Endothelial cell of umbilical vein (primary cell): ENCODE data around the gene ZNF366. TPM values are rescaled to one million over a fixed set of nuclear protein-coding genes. Genes with fewer than 3 reads are reported as not detected.

Experiments used
- BruUV-seq: library from RNA; stranded (reverse); fragments of 400-500 nt; replicated peaks from 2 replicates; lab custom pipeline; 2021; lab: Mats Ljungman, UMichigan
- CTCF ChIA-PET: fragments of 300-600, 350-600 bp; sonication (Branson Sonifier 250); formaldehyde crosslinking; loops from one replicate; lab custom pipeline; 2021; ENCODE audit warnings: antibody characterized with exemption, inconsistent platforms; lab: Charles Lee
- POLR2A ChIA-PET: fragments of 300-600, 350-600 bp; sonication (Branson Sonifier 250); formaldehyde crosslinking; loops from one replicate; lab custom pipeline; 2021; ENCODE audit warnings: antibody characterized with exemption, inconsistent platforms; lab: Charles Lee
- DNase-seq: peaks from one replicate; pipeline ENCODE4 v3.0.0-alpha.2; 2011; ENCODE audit warnings: low read depth, low spot score
- FAIRE-seq: peaks from 2 replicates; lab custom pipeline; 2011; peaks lifted over from hg19 to GRCh38; lab: Jason Lieb, UNC
- H2AFZ ChIP-seq: 2 replicates; pipeline ENCODE4 v1.6.0; 2012; ENCODE audit warnings: low read depth, low read length, control low read depth, inconsistent platforms
- H3K27ac ChIP-seq: 2 replicates; pipeline ENCODE4 v1.5.1; 2011; ENCODE audit warnings: low read depth, mild to moderate bottlenecking, control low read depth, low read length, moderate library complexity; ENCODE audit not compliant: insufficient read depth
- H3K27me3 ChIP-seq, 2 experiments: 2 replicates each; pipeline versions ENCODE4 v1.6.0 to v1.6.1; 2011; ENCODE audit warnings: low read length in 2 of 2, mixed read lengths in 1 of 2; ENCODE audit not compliant: control insufficient read depth in 2 of 2, insufficient read depth in 2 of 2
- H3K36me3 ChIP-seq, 2 experiments: 2 replicates in 1 of 2; 3 replicates in 1 of 2; pipeline ENCODE4 v1.5.1; 2011; ENCODE audit warnings: low read length in 2 of 2, mild to moderate bottlenecking in 1 of 2, moderate library complexity in 1 of 2; ENCODE audit not compliant: control insufficient read depth in 2 of 2, insufficient read depth in 2 of 2; ENCODE audit errors: extremely low read depth in 1 of 2
- H3K4me1 ChIP-seq: 3 replicates; pipeline ENCODE4 v1.5.1; 2011; ENCODE audit warnings: mild to moderate bottlenecking, low read length; ENCODE audit not compliant: control insufficient read depth, insufficient read depth; ENCODE audit errors: extremely low read depth
- H3K4me2 ChIP-seq: 2 replicates; pipeline ENCODE4 v1.6.1; 2011; ENCODE audit warnings: low read length, control low read depth, mixed read lengths; ENCODE audit not compliant: insufficient read depth
- H3K4me3 ChIP-seq, 3 experiments: fragments of 200-600 bp in 1 of 3; sonication (generic), shearing (Covaris generic) in 1 of 3; replicated peaks in 1 of 3; 2 replicates each; pipeline ENCODE4 v1.5.1; 2011 to 2016; ENCODE audit warnings: control low read depth in 3 of 3, low read length in 3 of 3, mild to moderate bottlenecking in 2 of 3, inconsistent platforms in 1 of 3, low read depth in 1 of 3, moderate library complexity in 1 of 3; ENCODE audit not compliant: insufficient read depth in 1 of 3
- H3K79me2 ChIP-seq: 2 replicates; pipeline ENCODE4 v1.6.0; 2012; ENCODE audit warnings: low read length, inconsistent platforms; ENCODE audit not compliant: control insufficient read depth, insufficient read depth
- H3K9ac ChIP-seq: replicated peaks from 2 replicates; pipeline ENCODE3; 2011; ENCODE audit warnings: low read length, control low read depth; ENCODE audit not compliant: insufficient read depth; ENCODE audit errors: extremely low read depth
- H3K9me1 ChIP-seq: replicated peaks from 3 replicates; pipeline ENCODE4 v1.6.0; 2011; ENCODE audit warnings: mild to moderate bottlenecking, low read length; ENCODE audit not compliant: control insufficient read depth, insufficient read depth; ENCODE audit errors: extremely low read depth
- H3K9me3 ChIP-seq: replicated peaks from 2 replicates; pipeline ENCODE4 v1.5.1; 2012; ENCODE audit warnings: low read length, inconsistent platforms; ENCODE audit not compliant: control insufficient read depth, insufficient read depth
- H4K20me1 ChIP-seq: replicated peaks from 2 replicates; pipeline ENCODE3; 2011; ENCODE audit warnings: mild to moderate bottlenecking, low read length; ENCODE audit not compliant: control insufficient read depth, insufficient read depth; ENCODE audit errors: extremely low read depth
- CTCF ChIP-seq, 2 donors: IDR thresholded peaks; 1 replicate in 1 of 2; 2 replicates in 1 of 2; pipeline ENCODE4 v1.5.1; 2011; ENCODE audit warnings: low read length in 2 of 2, mild to moderate bottlenecking in 2 of 2, moderate library complexity in 2 of 2, control low read depth in 1 of 2, inconsistent platforms in 1 of 2, low read depth in 1 of 2; ENCODE audit not compliant: insufficient read depth in 1 of 2; ENCODE audit errors: extremely low read depth in 1 of 2
- FOS ChIP-seq: IDR thresholded peaks from 2 replicates; pipeline ENCODE4 v1.6.1; 2011; ENCODE audit warnings: mild to moderate bottlenecking, low read length, moderate library complexity, borderline replicate concordance; ENCODE audit not compliant: insufficient read depth
- GATA2 ChIP-seq: IDR thresholded peaks from 2 replicates; pipeline ENCODE4 v1.7.0; 2011; ENCODE audit warnings: low read depth, mild to moderate bottlenecking, moderate library complexity, mixed read lengths, low read length; ENCODE audit not compliant: insufficient read length, insufficient read depth
- JUN ChIP-seq: IDR thresholded peaks from 2 replicates; pipeline ENCODE4 v1.6.1; 2011; ENCODE audit warnings: borderline replicate concordance, low read depth; ENCODE audit not compliant: insufficient read length, insufficient read depth
- MYC ChIP-seq: IDR thresholded peaks from one replicate; pipeline ENCODE4 v1.6.1; 2011; ENCODE audit warnings: mild to moderate bottlenecking, low read depth, low read length
- POLR2A ChIP-seq: IDR thresholded peaks from 2 replicates; pipeline ENCODE4 v1.6.1; 2012; ENCODE audit warnings: low read depth, mild to moderate bottlenecking, control low read depth, low read length
- POLR2AphosphoS5 ChIP-seq: IDR thresholded peaks from 2 replicates; pipeline ENCODE4 v1.6.1; 2012; ENCODE audit warnings: low read depth, mild to moderate bottlenecking, control low read depth, low read length, moderate library complexity; ENCODE audit not compliant: insufficient read depth
- dilution Hi-C: fragments of 300-500 bp; cut with MboI; formaldehyde crosslinking; loops from one replicate; pipeline ENCODE4 v1.15.0; 2019; ENCODE audit warnings: low sequenced_read_pairs; ENCODE audit not compliant: extremely low pct_ligation_motif_present
- intact Hi-C: fragments of 100-400 bp; cut with micrococcal nuclease; formaldehyde crosslinking; loops from one replicate; pipeline ENCODE4 v1.10.0; 2022
- polyA plus RNA-seq, 4 experiments: library from polyadenylated mRNA; depleted of rRNA in 3 of 4; stranded (reverse) in 3 of 4; unstranded in 1 of 4; fragments of >200 nt; gene quantifications; 2 replicates each; pipeline versions ENCODE4 v1.2.1 to v1.2.3, GENCODE V29; 2011 to 2012; ENCODE audit warnings: missing spikeins in 1 of 4
- total RNA-seq: library from RNA; stranded (reverse); gene quantifications from 2 replicates; pipeline ENCODE4 v1.2.3, GENCODE V29; 2021

ZNF366 gene
- total and polyA plus RNA-seq, 2 donors (not counting 3 experiments of a cell fraction or from before 2014, with no cell fraction given): 1.3 to 4.1 TPM

DNA sequence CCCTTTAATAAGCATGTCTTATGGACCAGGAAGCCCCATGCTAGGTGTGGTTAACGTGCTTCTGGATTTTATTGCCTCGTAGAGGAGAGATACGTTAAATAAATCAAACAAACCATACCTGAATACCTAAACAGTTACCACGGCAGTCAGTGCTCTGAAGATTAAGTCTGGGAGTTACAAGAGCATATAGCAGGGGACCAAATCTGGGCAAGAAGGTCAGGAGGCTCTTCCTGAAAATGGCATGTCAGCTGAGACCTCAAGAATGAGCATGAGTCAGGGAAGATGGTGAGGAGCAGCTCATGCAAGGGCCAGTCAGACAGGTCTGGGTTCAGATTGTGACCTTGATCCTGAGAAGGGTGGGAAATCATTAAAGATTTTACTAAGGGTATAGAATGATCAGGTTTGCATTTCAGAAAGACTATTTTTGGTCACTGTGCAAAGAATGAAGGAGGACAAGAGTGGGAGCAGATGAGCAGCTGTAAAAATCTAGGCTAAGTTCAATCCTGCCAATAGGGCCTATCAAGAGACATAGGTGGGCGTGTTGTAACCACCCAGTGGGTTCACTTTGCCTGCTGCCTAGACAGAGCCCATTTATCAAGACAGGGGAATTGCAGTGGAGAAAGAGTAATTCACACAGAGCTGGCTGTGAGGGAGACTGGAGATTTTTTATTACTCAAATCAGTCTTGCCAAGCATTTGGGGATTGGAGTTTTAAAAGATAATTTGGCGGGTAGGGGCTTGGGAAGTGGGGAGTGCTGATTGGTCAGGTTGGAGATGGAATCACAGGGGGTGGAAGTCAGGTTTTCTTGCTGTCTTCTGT is 4.8 kb upstream of the ZNF366 start:
- Histone ChIP-seq H3K4me3 (no peak overlapping the region), H3K79me2 (no peaks in the 10 kb centered on the region), H3K36me3 (no peaks in the 10 kb centered on the region), H3K27me3 (no peaks in the 10 kb centered on the region), H3K9me3 (no peaks in the 10 kb centered on the region), H3K4me2 (peak overlapping the region; percentile 4), H3K27ac (peak overlapping the region; percentile 65), H4K20me1 (no peaks in the 10 kb centered on the region), H3K9ac (no peak overlapping the region), H3K4me1 (peaks cover 44% of the 10 kb centered on the region), H3K9me1 (no peaks in the 10 kb centered on the region), H2AFZ (no peak overlapping the region)
- BruUV-seq: no TSS peak
- DNase-seq (no peak), FAIRE-seq (no peak)
- dilution Hi-C loops (no loop called here), intact Hi-C loops (loop anchor here (2.0 kb wide), 1 partner anchor 59 kb away; no protein-coding TSS in a partner anchor)
- TF ChIP-seq POLR2AphosphoS5 (no peak), FOS (no peak), GATA2 (peak; percentile 1)
- POLR2A ChIA-PET: no interaction called here
- CTCF ChIA-PET: interaction anchor here (0.8 to 2.8 kb wide), 4 partner anchors 12 to 146 kb away, joined by 3 to 8 read pairs (median 4); no protein-coding TSS in a partner anchor

GRCh38 chr5:72511366-72511765 is 4.2 kb upstream of the ZNF366 start:
- dilution Hi-C loops: no loop called here
- Histone ChIP-seq H3K27ac (peak overlapping the region; percentile 65), H3K4me1 (peaks cover 49% of the 10 kb centered on the region)

More at GRCh38 chr5:72511366-72511765, 4.2 kb upstream of the ZNF366 start:
- peak; percentile 67 for DNase-seq
- Histone ChIP-seq H4K20me1 (no peaks in the 10 kb centered on the region), H3K4me3 (no peak overlapping the region), H3K9me3 (no peaks in the 10 kb centered on the region), H3K36me3 (no peaks in the 10 kb centered on the region), H3K9ac (no peak overlapping the region), H3K4me2 (peak overlapping the region; percentile 4), H2AFZ (no peak overlapping the region), H3K9me1 (no peaks in the 10 kb centered on the region), H3K79me2 (no peaks in the 10 kb centered on the region), H3K27me3 (no peaks in the 10 kb centered on the region)
- peak; percentile 15 for FAIRE-seq
- BruUV-seq: TSS peak; percentile 24
- CTCF ChIA-PET: interaction anchor here (0.8 to 2.8 kb wide), 2 partner anchors 13 to 145 kb away, joined by 3 to 8 read pairs; no protein-coding TSS in a partner anchor
- no peak for TF ChIP-seq JUN
- TF ChIP-seq MYC: no peak
- TF ChIP-seq FOS: peak; percentile 79
- TF ChIP-seq GATA2: peak; percentile 56
- TF ChIP-seq POLR2A: no peak
- TF ChIP-seq CTCF (IDR thresholded peaks at IDR 0.05; ENCODE audit: extremely low read depth in 1 of 2, insufficient read depth in 1 of 2, low read depth in 1 of 2, low read length in 2 of 2): no peak
- intact Hi-C loops: loop anchor here (2.0 kb wide), 1 partner anchor 59 kb away; no protein-coding TSS in a partner anchor
- POLR2A ChIA-PET: no interaction called here
